AG10803 (cell line): Measurements from ENCODE around the gene SERPINA4.

Source experiments
- DNase-seq: peaks from one replicate; pipeline ENCODE4 v3.0.0; 2010; ENCODE audit warnings: low read depth
- H3K4me3 ChIP-seq: 2 replicates; pipeline ENCODE4 v1.5.1; 2011; ENCODE audit warnings: mild to moderate bottlenecking, low read length, control low read depth
- TF ChIP-seq, protein P1 (sequence below): conservative IDR thresholded peaks from 2 replicates; pipeline ENCODE4 v1.5.1; 2011; ENCODE audit warnings: mild to moderate bottlenecking, low read length, control low read depth, inconsistent platforms

Gene SERPINA4

DNA sequence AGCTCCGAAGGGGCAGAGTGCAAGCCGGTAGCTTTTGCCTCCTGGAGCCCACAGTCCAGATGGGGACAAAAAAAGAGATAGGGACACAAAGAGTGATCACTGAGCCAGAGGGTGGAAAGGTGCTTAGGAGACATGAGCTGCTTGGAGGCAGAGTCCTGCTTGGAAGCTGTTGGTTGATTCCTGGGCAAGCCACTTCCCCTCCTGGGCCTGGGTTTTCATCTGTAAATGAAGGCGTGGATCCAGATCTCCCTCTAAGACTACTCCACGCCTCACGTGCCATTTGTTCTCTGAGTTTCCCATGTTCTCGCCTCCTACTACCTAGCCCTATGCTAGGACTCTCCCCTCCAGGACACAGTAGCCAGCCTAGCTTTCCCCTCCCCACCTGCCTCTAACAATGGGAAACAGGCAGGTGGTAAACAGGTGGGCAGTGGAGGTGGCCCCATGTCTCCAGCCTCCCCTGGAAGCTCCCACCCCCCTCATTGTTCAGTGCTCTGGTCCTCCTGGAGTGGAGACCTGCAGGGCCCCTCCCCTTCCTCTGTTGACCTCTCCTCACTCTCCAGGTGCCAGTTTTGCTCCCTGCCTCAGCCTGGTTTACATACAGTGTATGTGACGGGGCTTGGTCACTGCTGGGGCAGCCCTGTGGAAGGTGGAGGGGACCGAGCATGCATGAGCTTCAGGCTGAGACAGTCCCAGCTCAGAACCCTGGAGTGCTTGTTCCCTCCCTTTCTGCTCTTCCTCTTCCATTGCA lies 54.8 kb downstream of the SERPINA4 start:
- no peak overlapping the region for H3K4me3 ChIP-seq
- TF ChIP-seq, protein P1, sequence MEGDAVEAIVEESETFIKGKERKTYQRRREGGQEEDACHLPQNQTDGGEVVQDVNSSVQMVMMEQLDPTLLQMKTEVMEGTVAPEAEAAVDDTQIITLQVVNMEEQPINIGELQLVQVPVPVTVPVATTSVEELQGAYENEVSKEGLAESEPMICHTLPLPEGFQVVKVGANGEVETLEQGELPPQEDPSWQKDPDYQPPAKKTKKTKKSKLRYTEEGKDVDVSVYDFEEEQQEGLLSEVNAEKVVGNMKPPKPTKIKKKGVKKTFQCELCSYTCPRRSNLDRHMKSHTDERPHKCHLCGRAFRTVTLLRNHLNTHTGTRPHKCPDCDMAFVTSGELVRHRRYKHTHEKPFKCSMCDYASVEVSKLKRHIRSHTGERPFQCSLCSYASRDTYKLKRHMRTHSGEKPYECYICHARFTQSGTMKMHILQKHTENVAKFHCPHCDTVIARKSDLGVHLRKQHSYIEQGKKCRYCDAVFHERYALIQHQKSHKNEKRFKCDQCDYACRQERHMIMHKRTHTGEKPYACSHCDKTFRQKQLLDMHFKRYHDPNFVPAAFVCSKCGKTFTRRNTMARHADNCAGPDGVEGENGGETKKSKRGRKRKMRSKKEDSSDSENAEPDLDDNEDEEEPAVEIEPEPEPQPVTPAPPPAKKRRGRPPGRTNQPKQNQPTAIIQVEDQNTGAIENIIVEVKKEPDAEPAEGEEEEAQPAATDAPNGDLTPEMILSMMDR: no peak
- no peak for DNase-seq

DNA sequence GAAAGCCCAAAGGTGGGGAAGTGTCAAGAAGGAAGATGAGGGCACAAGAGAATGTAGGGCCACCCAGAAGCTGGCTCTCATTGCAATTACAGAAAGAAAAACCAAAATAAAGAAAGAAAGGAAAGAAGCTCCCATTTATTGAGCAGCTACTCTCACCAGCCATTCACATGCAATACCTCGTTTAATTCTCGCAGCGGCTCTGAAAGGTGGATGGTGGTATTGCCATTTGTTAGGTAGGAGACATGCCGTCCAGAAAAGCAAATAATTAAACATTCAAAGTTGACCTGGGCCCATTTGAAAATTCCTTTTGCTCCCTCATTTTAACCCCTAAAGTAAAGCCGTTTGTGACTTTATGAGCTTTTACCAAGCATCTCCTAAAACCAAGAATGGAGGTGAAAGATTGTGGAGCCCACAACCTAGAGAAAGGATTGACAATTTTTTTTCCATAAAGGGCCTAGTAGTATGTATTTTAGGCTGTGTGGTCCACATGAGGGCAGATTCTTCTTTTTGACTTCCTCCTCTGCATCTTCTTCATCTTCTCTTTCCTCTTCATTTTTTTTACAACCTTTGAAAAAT lies 56.2 kb downstream of the SERPINA4 start:
- DNase-seq: no peak
- no peak overlapping the region for H3K4me3 ChIP-seq
- TF ChIP-seq, protein P1: no peak

- TF ChIP-seq, protein P1: no peak
Measured at GRCh38 chr14:94617988-94618822, 57.0 kb downstream of the SERPINA4 start.

GRCh38 chr14:94619297-94619696 lies 58.1 kb downstream of the SERPINA4 start:
- no peak for DNase-seq
- TF ChIP-seq, protein P1: no peak
- no peak overlapping the region for H3K4me3 ChIP-seq

More at GRCh38 chr14:94617988-94618822, 57.0 kb downstream of the SERPINA4 start:
- no peak overlapping the region for H3K4me3 ChIP-seq
- no peak for DNase-seq
